MG63 (cell line): ENCODE results near the gene CALHM2. TPM values are rescaled to one million over a fixed set of nuclear protein-coding genes. Genes with fewer than 3 reads are reported as not detected.

Experiments
- DNase-seq: peaks from one replicate; pipeline ENCODE4 v3.0.0-alpha.2; 2020
- H3K27me3 ChIP-seq: fragments of 250-450 bp; sonication (Bioruptor Pico); 2 replicates; pipeline ENCODE4 v1.5.1; 2020; ENCODE audit warnings: mild to moderate bottlenecking, moderate library complexity
- H3K36me3 ChIP-seq: fragments of 250-450 bp; sonication (Bioruptor Pico); 2 replicates; pipeline ENCODE4 v1.5.1; 2020; ENCODE audit warnings: mild to moderate bottlenecking, moderate library complexity
- H3K4me3 ChIP-seq: fragments of 250-450 bp; sonication (Bioruptor Pico); 2 replicates; pipeline ENCODE4 v1.5.1; 2020; ENCODE audit warnings: mild to moderate bottlenecking, moderate library complexity
- H3K9me3 ChIP-seq: fragments of 250-450 bp; sonication (Bioruptor Pico); 2 replicates; pipeline ENCODE4 v1.5.1; 2020; ENCODE audit warnings: mild to moderate bottlenecking, moderate library complexity
- total RNA-seq: library from RNA; depleted of rRNA; stranded (reverse); fragments of >200 nt; shearing (Covaris generic); gene quantifications from 2 replicates; pipeline ENCODE4 v1.2.3, GENCODE V29; 2014; ENCODE audit warnings: low replicate concordance; rRNA removed

Gene CALHM2
- total RNA-seq, 1 experiment from 2014 or later, result not detected

- no peaks in the 10 kb centered on the region for H3K9me3 ChIP-seq
- peaks cover 70% of the 10 kb centered on the region for H3K36me3 ChIP-seq
- H3K4me3 ChIP-seq, result peak overlapping the region; percentile 91
- no peaks in the 10 kb centered on the region for H3K27me3 ChIP-seq
- no peak for DNase-seq
Measured at GRCh38 chr10:103397191-103397825, 54.9 kb downstream of the CALHM2 start.

DNA sequence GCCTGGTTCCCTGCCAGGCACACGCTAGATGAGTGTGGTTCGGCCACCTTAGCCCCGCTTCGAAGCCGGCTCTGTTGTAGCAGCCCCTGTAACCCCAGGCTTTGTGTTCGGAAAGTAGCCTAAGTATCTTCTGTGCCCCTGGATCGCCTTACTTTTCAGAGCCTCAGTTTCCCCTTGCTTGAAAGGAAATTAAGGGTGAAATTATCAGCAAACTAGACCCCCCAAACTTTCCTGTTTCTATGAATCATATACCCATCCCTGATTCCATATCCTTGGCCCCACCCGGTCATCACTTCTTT, 55.4 kb downstream of the CALHM2 start:
- H3K27me3 ChIP-seq, result no peaks in the 10 kb centered on the region
- no peak for DNase-seq
- H3K4me3 ChIP-seq, result peak overlapping the region; percentile 91
- peaks cover 70% of the 10 kb centered on the region for H3K36me3 ChIP-seq
- H3K9me3 ChIP-seq, result no peaks in the 10 kb centered on the region

Other genes with a start within 250 kb of the CALHM2 start
- 0.03 TPM in 1 of 2 replicates, not detected in the other for gene RPEL1, start 206.5 kb downstream of the CALHM2 start, total RNA-seq
- not detected in 2 replicates for gene INA, start 175.2 kb downstream of the CALHM2 start, total RNA-seq
- 19.5 and 31.0 TPM in 2 replicates for gene PCGF6, start 101.2 kb downstream of the CALHM2 start, total RNA-seq
- 6.8 and 9.0 TPM in 2 replicates for gene TAF5, start 84.4 kb downstream of the CALHM2 start, total RNA-seq
- gene ATP5MK, start 55.9 kb downstream of the CALHM2 start, total RNA-seq, result 342 and 2,124 TPM in 2 replicates
- 36.6 and 42.5 TPM in 2 replicates for gene PDCD11, start 55.7 kb downstream of the CALHM2 start, total RNA-seq
- not detected in 2 replicates for gene CALHM1, start 6.5 kb upstream of the CALHM2 start, total RNA-seq
- not detected in 2 replicates for gene CALHM3, start 26.9 kb upstream of the CALHM2 start, total RNA-seq
- not detected in 2 replicates for gene NEURL1, start 41.3 kb upstream of the CALHM2 start, total RNA-seq